SW480 (cell line): ENCODE data around the gene KDM4C.
"Not testable (repeated sequence)": the region's sequence is repeated elsewhere in the genome, so short reads cannot be mapped to it uniquely, and the experiment has no call there.

ENCODE experiments used
- DNase-seq: peaks from one replicate; pipeline ENCODE4 v3.0.0-alpha.2; 2016; ENCODE audit warnings: low spot score

The KDM4C gene

GRCh38 chr9:7171396-7172153 lies 413.8 kb downstream of the KDM4C start:
- DNase-seq: no peak

- no peak for DNase-seq
Observed at GRCh38 chr9:7172154-7173115, 414.7 kb downstream of the KDM4C start.

- no peak for DNase-seq
Observed at GRCh38 chr9:7173139-7173538, 415.4 kb downstream of the KDM4C start.

- no peak for DNase-seq
Observed at GRCh38 chr9:7174301-7174700, 416.5 kb downstream of the KDM4C start.

GRCh38 chr9:7174884-7175283 lies 417.1 kb downstream of the KDM4C start:
- DNase-seq: no peak

- DNase-seq: no peak
Observed at GRCh38 chr9:7176561-7176960, 418.8 kb downstream of the KDM4C start.

GRCh38 chr9:7177383-7177782 lies 419.6 kb downstream of the KDM4C start:
- no peak for DNase-seq

GRCh38 chr9:7178729-7179128 lies 421.0 kb downstream of the KDM4C start:
- no peak for DNase-seq

- no peak for DNase-seq
Observed at GRCh38 chr9:7180247-7180646, 422.5 kb downstream of the KDM4C start.

GRCh38 chr9:7183139-7183538 lies 425.4 kb downstream of the KDM4C start:
- not testable (repeated sequence) for DNase-seq

- peak; percentile 70 for DNase-seq
Observed at GRCh38 chr9:7185612-7186011, 427.8 kb downstream of the KDM4C start.

- no peak for DNase-seq
Observed at GRCh38 chr9:7186175-7186574, 428.4 kb downstream of the KDM4C start.

- no peak for DNase-seq
Observed at GRCh38 chr9:7192266-7192665, 434.5 kb downstream of the KDM4C start.

- no peak for DNase-seq
Observed at GRCh38 chr9:7195526-7195925, 437.8 kb downstream of the KDM4C start.

- no peak for DNase-seq
Observed at GRCh38 chr9:7196467-7196866, 438.7 kb downstream of the KDM4C start.

GRCh38 chr9:7201196-7201595 lies 443.4 kb downstream of the KDM4C start:
- DNase-seq: no peak

- no peak for DNase-seq
Observed at GRCh38 chr9:7205806-7206205, 448.0 kb downstream of the KDM4C start.

- DNase-seq: no peak
Observed at GRCh38 chr9:7206221-7206758, 448.5 kb downstream of the KDM4C start.

GRCh38 chr9:7209016-7209715 lies 451.4 kb downstream of the KDM4C start:
- DNase-seq: no peak

GRCh38 chr9:7209990-7210389 lies 452.2 kb downstream of the KDM4C start:
- no peak for DNase-seq

GRCh38 chr9:7210854-7211637 lies 453.3 kb downstream of the KDM4C start:
- DNase-seq: no peak
